Measurements from ENCODE around the gene BRWD1.
A peak's percentile ranks its signal among the peaks of the same experiment; 100 is the strongest.

BRWD1 gene

DNA sequence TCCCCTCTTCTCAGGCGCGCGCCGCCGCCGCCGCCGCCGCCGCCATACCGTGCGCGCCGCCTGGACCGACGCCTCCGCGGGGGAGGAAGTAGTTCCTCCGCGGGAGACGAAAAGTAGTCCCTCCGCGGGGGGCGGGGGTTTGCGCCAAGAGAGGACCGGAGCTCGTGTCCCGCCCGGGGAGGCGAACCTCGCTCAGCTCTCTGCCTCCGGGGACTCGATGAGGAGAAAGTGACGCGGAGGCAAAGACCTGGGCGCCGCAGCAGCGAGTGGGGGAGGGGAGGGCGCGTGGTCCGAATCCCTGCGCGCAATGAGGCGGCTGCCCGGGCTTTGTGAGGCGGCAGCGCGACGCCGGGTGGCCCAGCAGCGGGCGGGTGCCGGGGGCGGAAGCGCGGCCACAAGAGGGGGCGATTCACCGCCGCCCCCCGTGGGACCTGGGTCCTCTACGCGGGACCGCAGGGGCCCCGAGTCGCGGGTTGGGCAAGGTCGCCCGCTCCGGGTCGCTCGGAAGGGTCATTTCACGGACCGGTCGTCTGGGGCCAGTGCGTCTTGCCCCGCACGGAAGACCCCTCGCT lies at the start of gene BRWD1:
Gene BRWD1, minus strand, starts transcription at position 62 of the 572 bp plus-strand sequence. CDS start 141 bp downstream, outside the sequence.
- H2AFZ ChIP-seq (ENCODE audit: low read length, unreplicated experiment): peak within 1 kb of the TSS; percentile 79
- H3K27me3 ChIP-seq (ENCODE audit: insufficient read depth, low read length): no peaks in the 10 kb centered on the region
- peaks cover 5% of the 10 kb centered on the region for H3K36me3 ChIP-seq (ENCODE audit: insufficient read depth, low read length)
- peaks cover 25% of the 10 kb centered on the region for H3K79me2 ChIP-seq (ENCODE audit: control insufficient read depth, insufficient read depth, low read length, unreplicated experiment)
- peak within 1 kb of the TSS; percentile 74 for H3K4me3 ChIP-seq (ENCODE audit: low read depth, low read length)
- peaks cover 6% of the 10 kb centered on the region for H3K4me1 ChIP-seq (ENCODE audit: control insufficient read depth, insufficient read depth, low read length, unreplicated experiment)
- H3K27ac ChIP-seq (ENCODE audit: low read depth, low read length): peak within 1 kb of the TSS; percentile 92

DNA sequence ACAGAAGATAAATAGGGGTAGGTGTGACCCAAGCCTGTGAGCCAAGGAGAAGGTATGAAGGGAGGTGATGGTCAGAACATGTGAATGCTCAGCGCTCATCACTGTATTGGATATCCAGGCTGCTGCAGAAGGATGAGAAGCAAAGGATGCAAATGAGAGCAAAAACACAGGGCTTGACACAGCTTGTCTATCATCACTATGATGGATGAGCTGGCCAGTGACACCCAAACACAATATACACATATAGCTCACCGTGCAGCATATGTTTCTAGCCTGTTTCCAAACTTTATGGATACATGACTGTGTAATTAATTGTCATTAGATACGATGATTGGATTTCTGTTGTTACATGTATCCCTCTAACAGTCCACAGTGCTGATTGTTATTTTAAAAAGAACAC lies 49.3 kb upstream of the BRWD1 start:
- no peaks in the 10 kb centered on the region for H3K4me1 ChIP-seq (ENCODE audit: control insufficient read depth, insufficient read depth, low read length, unreplicated experiment)
- H3K27ac ChIP-seq (ENCODE audit: low read depth, low read length): no peak overlapping the region
- no peak overlapping the region for H3K4me3 ChIP-seq (ENCODE audit: low read depth, low read length)
- H3K79me2 ChIP-seq (ENCODE audit: control insufficient read depth, insufficient read depth, low read length, unreplicated experiment): no peaks in the 10 kb centered on the region
- no peak overlapping the region for H2AFZ ChIP-seq (ENCODE audit: low read length, unreplicated experiment)
- H3K27me3 ChIP-seq (ENCODE audit: insufficient read depth, low read length): 0 out of 2 replicates have a peak, but pooled peaks cover 8% of the 10 kb centered on the region
- no peaks in the 10 kb centered on the region for H3K36me3 ChIP-seq (ENCODE audit: insufficient read depth, low read length)

DNA sequence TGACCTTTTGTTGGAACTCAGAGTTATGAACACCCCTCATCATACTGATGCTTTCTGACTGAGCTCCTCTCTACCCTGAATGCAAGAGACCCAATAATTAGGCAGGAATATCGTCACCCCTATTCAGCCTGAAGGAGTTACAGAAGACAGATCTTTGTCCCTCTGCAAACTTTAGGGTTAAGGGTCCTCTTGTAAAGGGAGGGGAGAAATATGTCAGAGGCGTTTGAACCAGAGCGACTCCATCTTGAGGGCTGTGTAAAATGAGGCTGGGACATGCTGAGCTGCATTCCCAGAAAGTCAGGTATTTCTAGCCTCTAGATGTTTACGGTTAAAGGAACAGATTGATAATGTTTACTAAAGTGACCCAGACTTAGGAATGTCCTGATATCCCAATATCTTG lies 46.0 kb upstream of the BRWD1 start:
- Histone ChIP-seq H3K36me3 (ENCODE audit: insufficient read depth, low read length) (no peaks in the 10 kb centered on the region), H3K79me2 (ENCODE audit: control insufficient read depth, insufficient read depth, low read length, unreplicated experiment) (no peaks in the 10 kb centered on the region), H2AFZ (ENCODE audit: low read length, unreplicated experiment) (no peak overlapping the region), H3K27ac (ENCODE audit: low read depth, low read length) (no peak overlapping the region), H3K4me3 (ENCODE audit: low read depth, low read length) (no peak overlapping the region), H3K27me3 (ENCODE audit: insufficient read depth, low read length) (0 out of 2 replicates have a peak, but pooled peaks cover 8% of the 10 kb centered on the region), H3K4me1 (ENCODE audit: control insufficient read depth, insufficient read depth, low read length, unreplicated experiment) (no peaks in the 10 kb centered on the region)

DNA sequence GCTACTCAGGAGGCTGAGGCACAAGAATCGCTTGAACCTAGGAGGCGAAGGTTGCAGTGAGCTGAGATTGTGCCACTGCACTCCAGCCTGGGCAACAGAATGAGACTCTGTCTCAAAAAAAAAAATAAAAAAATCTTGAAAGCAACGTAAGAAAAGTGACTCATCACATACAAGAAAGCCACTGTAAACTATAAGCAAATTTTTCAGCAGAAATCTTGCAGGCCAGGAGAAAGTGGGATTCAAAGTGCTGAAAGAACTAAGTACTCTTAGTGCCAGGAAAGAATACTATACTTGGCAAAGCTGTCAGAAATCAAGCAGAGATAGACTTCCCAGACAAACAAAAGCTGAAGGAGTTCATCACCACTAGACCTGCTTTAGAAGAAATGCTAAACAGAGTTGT lies 39.9 kb upstream of the BRWD1 start:
- no peak overlapping the region for H2AFZ ChIP-seq (ENCODE audit: low read length, unreplicated experiment)
- H3K79me2 ChIP-seq (ENCODE audit: control insufficient read depth, insufficient read depth, low read length, unreplicated experiment): peaks cover 1% of the 10 kb centered on the region
- no peaks in the 10 kb centered on the region for H3K36me3 ChIP-seq (ENCODE audit: insufficient read depth, low read length)

DNA sequence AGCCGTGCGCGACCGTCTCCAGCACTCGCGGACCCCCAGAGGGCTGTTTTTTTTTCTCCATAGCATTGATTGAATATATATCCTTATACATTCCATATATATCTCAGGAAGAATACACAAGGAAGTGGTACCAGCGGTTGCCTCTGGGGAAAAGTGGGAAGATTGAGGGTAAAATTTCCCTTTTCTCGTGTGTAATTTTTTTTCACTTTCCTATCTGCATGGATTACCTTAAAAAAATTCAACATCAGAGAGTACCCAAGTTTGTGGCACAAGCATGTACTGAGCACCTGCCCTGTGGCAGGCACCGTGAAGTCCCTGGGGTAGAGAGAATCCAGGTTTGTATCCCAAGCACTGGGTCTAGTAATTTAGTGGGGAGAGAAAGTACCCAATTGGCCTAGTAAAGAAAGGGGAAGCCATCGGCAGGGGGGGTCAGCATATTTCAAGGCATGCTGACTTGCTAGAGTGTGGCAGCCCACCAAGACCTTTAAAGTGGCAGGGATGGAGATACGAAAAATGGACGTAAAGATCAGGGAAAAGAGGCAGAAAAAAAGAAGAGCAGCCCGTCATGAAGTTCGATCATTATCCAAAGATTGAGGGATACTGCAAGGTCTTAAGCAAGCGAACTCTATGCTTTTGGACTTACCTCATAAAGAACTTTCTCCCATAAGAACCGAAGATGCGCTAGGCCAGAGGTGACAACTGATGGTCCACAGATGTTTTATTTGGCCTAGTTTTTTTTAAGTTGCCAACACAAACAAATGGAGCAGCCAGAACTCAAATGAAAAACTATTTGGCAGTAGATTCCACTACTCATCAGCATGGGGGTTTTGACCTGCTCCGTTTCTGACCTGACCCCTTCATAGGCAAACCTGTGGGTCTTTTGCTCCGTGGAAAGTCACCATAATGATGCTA lies 36.9 kb upstream of the BRWD1 start:
- no peaks in the 10 kb centered on the region for H3K27me3 ChIP-seq (ENCODE audit: insufficient read depth, low read length)

More for the DNA sequence above, 39.9 kb upstream of the BRWD1 start:
- H3K4me1 ChIP-seq (ENCODE audit: control insufficient read depth, insufficient read depth, low read length, unreplicated experiment): peaks cover 10% of the 10 kb centered on the region
- H3K27ac ChIP-seq (ENCODE audit: low read depth, low read length): no peak overlapping the region
- H3K27me3 ChIP-seq (ENCODE audit: insufficient read depth, low read length): no peaks in the 10 kb centered on the region
- no peak overlapping the region for H3K4me3 ChIP-seq (ENCODE audit: low read depth, low read length)

DNA sequence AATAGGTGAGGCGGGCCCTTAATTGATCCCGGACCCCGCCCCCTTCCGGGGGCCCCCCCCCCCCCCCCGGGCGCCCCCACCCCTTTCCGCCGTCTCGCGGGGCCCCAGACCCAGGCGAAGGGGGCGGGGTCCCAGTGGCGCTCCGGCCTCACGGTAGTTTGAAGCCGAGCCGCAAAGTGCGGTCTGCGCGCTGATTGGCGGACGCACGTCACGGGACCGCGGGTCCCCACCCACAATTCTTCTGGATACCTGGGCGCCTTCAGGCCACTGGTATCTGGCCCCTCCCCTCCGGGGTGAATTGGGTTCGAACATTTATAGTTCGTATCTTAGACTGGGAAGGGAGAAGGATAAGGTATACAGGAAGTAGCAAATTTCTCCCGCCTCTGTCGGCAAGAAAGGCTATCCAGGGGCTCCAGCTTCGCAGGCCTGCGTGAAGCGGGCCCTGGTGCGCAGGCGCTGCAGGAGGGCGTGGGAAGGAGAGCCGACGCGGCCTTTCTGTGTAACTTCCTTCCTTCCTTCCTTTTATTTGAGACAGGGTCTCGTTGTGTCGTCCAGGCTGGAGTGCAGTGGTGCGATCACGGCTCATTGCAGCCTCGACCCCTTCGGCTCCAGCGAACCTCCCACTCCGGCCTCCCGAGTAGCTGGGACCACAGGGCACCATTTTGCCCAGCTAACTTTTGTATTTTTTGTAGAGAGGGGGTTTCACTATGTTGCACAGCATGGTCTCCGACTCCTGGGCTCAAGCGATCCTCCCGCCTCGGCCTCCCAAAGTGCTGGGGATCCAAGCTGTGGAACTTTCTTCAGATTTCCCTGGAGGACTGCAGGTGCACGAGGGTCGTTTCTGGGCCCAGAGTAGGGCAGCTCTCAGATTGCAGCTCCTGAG lies 36.0 kb upstream of the BRWD1 start:
- peaks cover 29% of the 10 kb centered on the region for H3K36me3 ChIP-seq (ENCODE audit: insufficient read depth, low read length)
- H3K79me2 ChIP-seq (ENCODE audit: control insufficient read depth, insufficient read depth, low read length, unreplicated experiment): peaks cover 33% of the 10 kb centered on the region
- peak overlapping the region; percentile 82 for H2AFZ ChIP-seq (ENCODE audit: low read length, unreplicated experiment)
- H3K4me1 ChIP-seq (ENCODE audit: control insufficient read depth, insufficient read depth, low read length, unreplicated experiment): peaks cover 33% of the 10 kb centered on the region
- peak overlapping the region; percentile 72 for H3K4me3 ChIP-seq (ENCODE audit: low read depth, low read length)
- H3K27ac ChIP-seq (ENCODE audit: low read depth, low read length): peak overlapping the region; percentile 55
- H3K27me3 ChIP-seq (ENCODE audit: insufficient read depth, low read length): no peaks in the 10 kb centered on the region

More for the DNA sequence above, 36.9 kb upstream of the BRWD1 start:
- H3K79me2 ChIP-seq (ENCODE audit: control insufficient read depth, insufficient read depth, low read length, unreplicated experiment): peaks cover 31% of the 10 kb centered on the region
- H3K36me3 ChIP-seq (ENCODE audit: insufficient read depth, low read length): peaks cover 23% of the 10 kb centered on the region
- H2AFZ ChIP-seq (ENCODE audit: low read length, unreplicated experiment): peak overlapping the region; percentile 82
- H3K4me1 ChIP-seq (ENCODE audit: control insufficient read depth, insufficient read depth, low read length, unreplicated experiment): peaks cover 28% of the 10 kb centered on the region
- peak overlapping the region; percentile 72 for H3K4me3 ChIP-seq (ENCODE audit: low read depth, low read length)
- H3K27ac ChIP-seq (ENCODE audit: low read depth, low read length): peak overlapping the region; percentile 55; the same call in 1 of the 2 replicates

DNA sequence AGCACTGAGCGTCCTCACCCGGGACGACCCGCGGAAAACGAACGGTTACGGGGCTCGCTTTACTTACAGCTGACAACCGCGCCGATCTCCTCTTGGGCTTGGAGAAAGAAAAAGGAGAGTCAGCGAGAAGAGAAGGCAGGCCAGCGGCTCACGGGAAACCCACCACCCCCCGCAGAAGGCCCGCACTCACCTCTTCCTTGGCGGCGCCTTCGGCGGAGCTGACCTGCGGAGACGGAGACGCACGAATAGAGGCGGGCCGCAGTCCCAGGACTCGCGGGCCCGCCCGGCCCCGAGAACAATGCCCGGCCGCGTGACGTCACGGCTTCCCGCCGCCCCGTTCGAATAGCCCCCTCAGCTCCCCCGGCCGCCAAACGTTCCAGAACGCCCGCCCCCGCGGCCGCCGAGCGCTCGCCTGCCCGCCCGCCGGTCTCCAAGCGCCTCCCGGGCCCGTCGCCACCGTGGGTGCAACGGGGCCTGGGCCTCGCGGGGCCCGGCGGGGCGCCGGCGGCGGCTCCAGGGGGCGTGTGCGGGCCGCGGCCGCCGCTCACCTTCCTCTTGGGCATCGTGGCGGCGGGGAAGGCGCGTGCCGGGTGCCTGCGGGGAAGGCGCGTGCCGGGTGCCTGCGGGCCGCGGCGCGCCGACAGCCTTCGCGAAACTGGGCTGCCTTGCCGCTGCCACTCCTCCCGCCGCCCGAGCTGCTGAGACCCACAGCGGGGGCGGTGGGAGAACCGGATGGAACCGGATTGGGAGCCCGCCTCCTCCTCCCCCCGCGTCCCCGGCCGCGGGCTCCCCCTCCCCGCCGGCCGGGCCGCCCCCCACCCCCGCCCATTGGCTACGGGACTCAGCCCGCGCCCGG lies 35.2 kb upstream of the BRWD1 start, which contains the start of gene HMGN1:
Gene HMGN1, minus strand, starts transcription at position 734 of the 856 bp plus-strand sequence. Its CDS starts 171 bp downstream, at position 563.
- Histone ChIP-seq H3K27me3 (ENCODE audit: insufficient read depth, low read length) (no peaks in the 10 kb centered on the region), H3K4me1 (ENCODE audit: control insufficient read depth, insufficient read depth, low read length, unreplicated experiment) (peaks cover 34% of the 10 kb centered on the region), H3K4me3 (ENCODE audit: low read depth, low read length) (peak within 1 kb of the TSS; percentile 98), H2AFZ (ENCODE audit: low read length, unreplicated experiment) (peak within 1 kb of the TSS; percentile 82), H3K27ac (ENCODE audit: low read depth, low read length) (peak within 1 kb of the TSS; percentile 83), H3K79me2 (ENCODE audit: control insufficient read depth, insufficient read depth, low read length, unreplicated experiment) (peaks cover 33% of the 10 kb centered on the region), H3K36me3 (ENCODE audit: insufficient read depth, low read length) (peaks cover 35% of the 10 kb centered on the region)

DNA sequence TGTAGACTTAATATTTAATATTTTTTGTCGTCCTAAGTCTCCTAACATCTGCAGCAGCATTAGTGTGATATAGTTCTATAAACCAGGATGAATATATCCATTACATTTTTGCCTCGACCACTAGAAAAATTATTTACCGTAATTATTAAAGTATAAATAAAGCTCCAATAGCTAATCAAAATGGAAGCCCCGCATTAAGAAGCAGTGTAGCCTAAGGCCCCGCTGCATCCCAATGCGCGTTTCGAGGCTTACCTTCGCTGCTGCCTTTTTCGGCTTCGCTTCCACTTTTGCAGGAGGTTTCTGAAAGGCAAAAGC lies 34.6 kb upstream of the BRWD1 start:
- Histone ChIP-seq H3K27ac (ENCODE audit: low read depth, low read length) (peak overlapping the region; percentile 83), H2AFZ (ENCODE audit: low read length, unreplicated experiment) (peak overlapping the region; percentile 57), H3K79me2 (ENCODE audit: control insufficient read depth, insufficient read depth, low read length, unreplicated experiment) (peaks cover 33% of the 10 kb centered on the region), H3K36me3 (ENCODE audit: insufficient read depth, low read length) (peaks cover 40% of the 10 kb centered on the region), H3K27me3 (ENCODE audit: insufficient read depth, low read length) (no peaks in the 10 kb centered on the region), H3K4me1 (ENCODE audit: control insufficient read depth, insufficient read depth, low read length, unreplicated experiment) (peaks cover 31% of the 10 kb centered on the region), H3K4me3 (ENCODE audit: low read depth, low read length) (peak overlapping the region; percentile 98)

DNA sequence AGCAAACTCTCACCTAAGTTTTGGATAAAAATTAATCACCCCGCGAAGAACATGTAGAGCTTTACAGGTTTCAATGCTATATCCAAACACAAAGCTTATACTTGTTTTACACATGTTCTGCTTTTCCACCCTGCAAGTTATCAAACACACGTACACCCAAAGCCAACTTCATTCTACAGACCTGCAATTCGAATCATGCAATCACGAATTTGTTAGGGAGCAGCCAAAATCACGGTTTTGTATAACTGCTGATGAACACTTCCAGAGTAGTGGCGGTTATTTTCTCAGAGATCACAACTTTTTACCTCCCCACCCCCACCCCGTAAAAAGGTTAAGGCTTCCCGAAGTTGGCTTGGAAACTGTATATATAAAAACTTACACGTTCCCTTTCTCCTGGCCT lies 34.1 kb upstream of the BRWD1 start:
- peak overlapping the region; percentile 98 for H3K4me3 ChIP-seq (ENCODE audit: low read depth, low read length)
- peaks cover 31% of the 10 kb centered on the region for H3K4me1 ChIP-seq (ENCODE audit: control insufficient read depth, insufficient read depth, low read length, unreplicated experiment)
- H2AFZ ChIP-seq (ENCODE audit: low read length, unreplicated experiment): no peak overlapping the region
- peaks cover 33% of the 10 kb centered on the region for H3K79me2 ChIP-seq (ENCODE audit: control insufficient read depth, insufficient read depth, low read length, unreplicated experiment)
- H3K27ac ChIP-seq (ENCODE audit: low read depth, low read length): no peak overlapping the region
- no peaks in the 10 kb centered on the region for H3K27me3 ChIP-seq (ENCODE audit: insufficient read depth, low read length)
- H3K36me3 ChIP-seq (ENCODE audit: insufficient read depth, low read length): peaks cover 41% of the 10 kb centered on the region

Data from ACC112 (cell line).